RCC 7860 (cell line): Measurements from ENCODE around the gene NPR3.

ENCODE experiments used
- DNase-seq: peaks from one replicate; pipeline ENCODE4 v3.0.0-alpha.2; 2015; ENCODE audit warnings: low spot score
- FAIRE-seq: peaks from 2 replicates; lab custom pipeline; 2012; peaks lifted over from hg19 to GRCh38; lab: Jason Lieb, UNC

The NPR3 gene

GRCh38 chr5:32760091-32760509 is 49.0 kb downstream of the NPR3 start:
- peak; percentile 25 for DNase-seq
- FAIRE-seq: no peak

GRCh38 chr5:32765266-32765665 is 54.1 kb downstream of the NPR3 start:
- no peak for FAIRE-seq

GRCh38 chr5:32767948-32768467 is 56.9 kb downstream of the NPR3 start:
- peak; percentile 89 for FAIRE-seq
- peak; percentile 100 for DNase-seq

More at GRCh38 chr5:32765266-32765665, 54.1 kb downstream of the NPR3 start:
- no peak for DNase-seq

GRCh38 chr5:32769711-32770110 is 58.6 kb downstream of the NPR3 start:
- FAIRE-seq: no peak
- no peak for DNase-seq

GRCh38 chr5:32770444-32770843 is 59.3 kb downstream of the NPR3 start:
- DNase-seq (no peak), FAIRE-seq (no peak)

- DNase-seq (no peak), FAIRE-seq (no peak)
These were observed 59.9 kb downstream of the NPR3 start for GRCh38 chr5:32771037-32771436.

GRCh38 chr5:32773944-32774343 is 62.8 kb downstream of the NPR3 start:
- FAIRE-seq (no peak), DNase-seq (no peak)

GRCh38 chr5:32776200-32776599 is 65.1 kb downstream of the NPR3 start:
- DNase-seq: no peak
- FAIRE-seq: no peak

- DNase-seq: no peak
- no peak for FAIRE-seq
These were observed 66.1 kb downstream of the NPR3 start for GRCh38 chr5:32777222-32777621.

- FAIRE-seq (no peak), DNase-seq (no peak)
These were observed 66.6 kb downstream of the NPR3 start for GRCh38 chr5:32777733-32778132.

- no peak for FAIRE-seq
- DNase-seq: no peak
These were observed 67.3 kb downstream of the NPR3 start for GRCh38 chr5:32778403-32778802.

GRCh38 chr5:32779754-32780415 is 68.8 kb downstream of the NPR3 start:
- no peak for DNase-seq
- no peak for FAIRE-seq

- FAIRE-seq (no peak), DNase-seq (no peak)
These were observed 69.4 kb downstream of the NPR3 start for GRCh38 chr5:32780508-32780919.

- DNase-seq (no peak), FAIRE-seq (no peak)
These were observed 72.5 kb downstream of the NPR3 start for GRCh38 chr5:32783661-32784060.

GRCh38 chr5:32785611-32786254 is 74.6 kb downstream of the NPR3 start:
- FAIRE-seq (peak; percentile 88), DNase-seq (peak; percentile 79)

- no peak for FAIRE-seq
These were observed 75.2 kb downstream of the NPR3 start for GRCh38 chr5:32786311-32786710.

GRCh38 chr5:32790411-32790951 is 79.4 kb downstream of the NPR3 start:
- no peak for FAIRE-seq
- no peak for DNase-seq

More at GRCh38 chr5:32786311-32786710, 75.2 kb downstream of the NPR3 start:
- no peak for DNase-seq

GRCh38 chr5:32791536-32792243 is 80.6 kb downstream of the NPR3 start:
- FAIRE-seq (no peak), DNase-seq (peak; percentile 63)

- FAIRE-seq: no peak
- no peak for DNase-seq
These were observed 83.0 kb downstream of the NPR3 start for GRCh38 chr5:32794086-32794485.

- FAIRE-seq (no peak), DNase-seq (no peak)
These were observed 91.6 kb downstream of the NPR3 start for GRCh38 chr5:32802764-32803163.

GRCh38 chr5:32803656-32804055 is 92.5 kb downstream of the NPR3 start:
- FAIRE-seq (no peak), DNase-seq (no peak)
